Measurements from ENCODE around the gene INO80C. TPM values are rescaled to one million over a fixed set of nuclear protein-coding genes. Genes with fewer than 3 reads are reported as not detected.

Gene INO80C, protein sequence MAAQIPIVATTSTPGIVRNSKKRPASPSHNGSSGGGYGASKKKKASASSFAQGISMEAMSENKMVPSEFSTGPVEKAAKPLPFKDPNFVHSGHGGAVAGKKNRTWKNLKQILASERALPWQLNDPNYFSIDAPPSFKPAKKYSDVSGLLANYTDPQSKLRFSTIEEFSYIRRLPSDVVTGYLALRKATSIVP
- 15.3 TPM for total RNA-seq

- peak; percentile 95 to 96 (median 96) for DNase-seq (ENCODE audit: low read depth in 2 of 3, low spot score in 2 of 3)
Observed at GRCh38 chr18:35497370-35498197, at the start of gene INO80C. INO80C (minus strand) TSS chr18:35497960; CDS start chr18:35497874, 86 bp downstream.

GRCh38 chr18:35547008-35547605 lies 49.3 kb upstream of the INO80C start:
- no peak for DNase-seq (ENCODE audit: low read depth in 2 of 3, low spot score in 2 of 3)

GRCh38 chr18:35542356-35542755 lies 44.6 kb upstream of the INO80C start:
- no peak for DNase-seq (ENCODE audit: low read depth in 2 of 3, low spot score in 2 of 3)

GRCh38 chr18:35535297-35535696 lies 37.5 kb upstream of the INO80C start:
- DNase-seq (ENCODE audit: low read depth in 2 of 3, low spot score in 2 of 3), result no peak

DNA sequence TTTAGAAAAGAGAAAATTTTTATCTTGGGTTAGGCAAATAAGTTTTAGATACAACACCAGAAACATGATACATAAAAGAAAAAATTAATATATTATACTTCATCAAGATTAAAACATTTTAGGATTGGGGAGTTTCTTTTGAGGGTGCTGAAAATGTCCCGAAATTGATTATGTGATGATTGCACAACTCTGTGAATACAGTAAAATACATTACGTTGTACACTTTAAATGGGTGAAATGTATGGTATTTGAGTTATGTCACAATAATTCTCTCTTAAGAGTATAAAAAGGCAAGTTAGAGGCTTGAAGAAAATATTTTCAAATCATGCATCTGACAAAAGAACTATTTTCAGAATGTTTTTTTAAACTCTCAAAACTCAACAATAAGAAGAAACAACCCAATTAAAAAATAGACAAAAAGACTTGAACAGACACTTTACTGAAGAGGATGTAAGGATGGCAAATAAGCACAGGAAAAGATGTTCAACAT lies 36.2 kb upstream of the INO80C start:
- no peak for DNase-seq (ENCODE audit: low read depth in 2 of 3, low spot score in 2 of 3)

GRCh38 chr18:35528749-35529274 lies 31.1 kb upstream of the INO80C start:
- DNase-seq (ENCODE audit: low read depth in 2 of 3, low spot score in 2 of 3), result no peak

GRCh38 chr18:35526495-35527059 lies 28.8 kb upstream of the INO80C start:
- peak in 2 of 3 donors; percentile 11 to 28 for DNase-seq (ENCODE audit: low read depth in 2 of 3, low spot score in 2 of 3)

DNA sequence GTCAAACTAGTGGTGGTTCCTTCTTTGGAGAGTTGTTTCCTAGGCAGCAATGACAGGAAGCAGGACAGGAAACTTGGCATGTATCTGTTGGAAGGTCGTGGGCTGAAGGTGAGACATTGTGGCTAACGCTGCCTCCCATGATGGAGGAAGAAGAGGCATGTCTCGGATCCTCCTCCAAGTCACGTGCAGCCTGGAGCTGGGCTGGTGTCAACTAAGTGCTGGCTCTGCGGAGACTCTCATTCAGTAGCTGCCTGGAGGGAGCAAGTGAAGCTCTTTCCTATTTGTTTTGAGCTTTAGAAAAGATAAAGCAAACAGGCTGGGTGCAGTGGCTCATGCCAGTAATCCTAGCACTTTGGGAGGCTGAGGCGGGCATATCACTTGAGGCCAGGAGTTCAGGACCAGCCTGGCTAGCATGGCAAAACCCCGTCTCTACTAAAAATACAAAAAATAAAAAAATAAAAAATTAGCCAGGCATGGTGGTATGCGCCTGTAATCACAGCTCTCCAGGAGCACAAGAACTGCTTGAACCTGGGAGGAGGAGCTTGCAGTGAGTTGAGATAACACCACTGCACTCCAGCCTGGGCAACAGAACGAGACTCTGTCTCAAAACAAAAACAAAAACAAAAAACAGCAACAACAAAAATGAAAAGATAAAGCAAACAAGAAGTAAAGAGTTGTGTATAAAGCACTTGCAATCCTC lies 28.2 kb upstream of the INO80C start:
- DNase-seq (ENCODE audit: low read depth in 2 of 3, low spot score in 2 of 3), result no peak

- no peak for DNase-seq (ENCODE audit: low read depth in 2 of 3, low spot score in 2 of 3)
Observed at GRCh38 chr18:35524226-35524625, 26.5 kb upstream of the INO80C start.

DNA sequence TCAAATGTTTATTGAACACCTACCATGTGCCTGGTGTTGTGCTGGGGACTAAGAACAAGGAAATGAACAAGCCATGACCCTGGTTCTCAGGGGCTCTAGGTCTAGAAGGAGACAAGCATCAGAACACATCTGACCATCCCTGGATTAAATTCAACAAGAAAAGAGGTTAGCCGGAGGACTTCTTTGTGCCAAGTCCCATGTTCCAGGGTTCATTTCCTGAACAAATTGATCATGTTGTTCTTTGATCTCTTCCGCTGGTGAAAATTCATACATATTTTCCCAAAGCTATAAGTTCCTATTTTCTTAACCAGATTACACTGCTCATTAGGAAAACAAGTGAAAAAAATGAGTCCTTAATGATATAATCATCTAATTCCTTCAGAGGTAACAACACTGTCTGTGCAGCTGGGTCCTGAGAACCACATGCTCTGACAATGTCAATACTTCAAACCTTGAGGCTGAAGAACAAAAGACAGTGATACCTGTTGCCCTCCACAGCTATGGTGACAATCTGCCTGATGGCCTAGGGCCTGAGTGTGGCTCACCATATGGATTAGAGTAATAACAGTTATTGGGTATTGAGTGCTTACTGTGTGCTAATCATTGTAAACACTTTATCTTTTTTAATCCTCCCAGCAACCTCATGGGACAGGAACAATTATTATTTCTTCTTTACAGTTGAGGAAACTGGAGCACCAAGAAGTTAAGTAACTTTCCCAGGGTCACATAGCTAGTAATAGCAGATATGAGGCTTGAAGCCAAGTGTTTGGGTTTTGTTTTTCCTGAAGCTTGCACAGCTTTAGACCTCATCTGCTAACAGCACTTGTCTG lies 24.6 kb upstream of the INO80C start:
- DNase-seq (ENCODE audit: low read depth in 2 of 3, low spot score in 2 of 3), result no peak

GRCh38 chr18:35521133-35521532 lies 23.4 kb upstream of the INO80C start:
- DNase-seq (ENCODE audit: low read depth in 2 of 3, low spot score in 2 of 3), result no peak

DNA sequence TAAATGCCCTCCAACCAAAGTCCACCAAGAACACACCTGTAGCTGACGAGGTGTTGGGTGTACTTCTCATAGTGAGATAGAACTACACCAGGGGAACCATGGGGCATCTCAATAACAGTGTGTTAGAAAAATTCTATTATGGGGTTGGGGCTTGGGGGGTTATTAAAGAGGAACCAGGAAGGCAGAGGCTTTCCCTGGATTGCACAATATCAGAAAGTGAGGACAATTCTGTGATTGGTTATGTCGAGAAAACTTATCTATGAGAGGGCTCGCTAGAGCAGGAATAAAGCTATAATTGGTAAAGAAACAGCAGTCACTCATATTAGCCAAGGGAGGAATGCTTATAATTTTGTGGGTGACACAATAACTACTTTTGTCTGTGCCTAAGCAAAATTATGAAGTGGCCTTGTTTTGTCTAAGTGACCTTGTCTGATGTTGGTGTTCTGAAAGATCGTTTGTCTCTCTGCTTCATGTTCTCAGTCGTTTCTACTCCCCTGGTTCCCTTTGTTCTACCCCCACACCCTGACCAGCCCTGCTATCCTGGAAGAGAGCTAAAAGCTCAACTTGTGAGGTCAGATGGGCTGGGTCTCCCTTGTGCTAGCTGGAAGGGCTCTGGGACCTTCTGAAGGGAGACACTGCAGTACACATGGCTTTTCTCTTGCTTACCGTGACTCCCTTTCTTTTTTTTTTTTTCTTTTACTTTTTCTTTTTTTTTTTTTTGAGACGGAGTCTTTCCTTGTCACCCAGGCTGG lies 21.6 kb upstream of the INO80C start:
- DNase-seq (ENCODE audit: low read depth in 2 of 3, low spot score in 2 of 3), result no peak

DNA sequence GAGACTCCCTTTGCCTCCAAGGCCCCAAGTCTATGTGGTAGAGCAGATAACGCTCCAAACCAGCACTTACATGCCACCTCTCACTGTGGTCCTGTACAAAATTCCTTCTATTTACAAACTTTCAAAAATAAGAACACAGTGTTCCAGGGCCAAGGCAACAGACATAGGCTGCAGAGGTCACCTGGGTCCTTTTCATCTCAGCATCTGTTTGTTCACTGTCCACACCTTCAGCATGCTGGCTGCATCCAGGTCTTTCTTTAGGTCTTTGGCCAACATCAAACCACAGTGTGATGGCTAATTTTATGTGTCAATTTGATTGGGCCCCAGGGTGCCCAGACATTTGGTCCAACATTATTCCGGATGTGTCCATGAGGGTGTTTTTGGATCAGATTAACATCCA lies 20.0 kb upstream of the INO80C start:
- DNase-seq (ENCODE audit: low read depth in 2 of 3, low spot score in 2 of 3), result no peak

DNA sequence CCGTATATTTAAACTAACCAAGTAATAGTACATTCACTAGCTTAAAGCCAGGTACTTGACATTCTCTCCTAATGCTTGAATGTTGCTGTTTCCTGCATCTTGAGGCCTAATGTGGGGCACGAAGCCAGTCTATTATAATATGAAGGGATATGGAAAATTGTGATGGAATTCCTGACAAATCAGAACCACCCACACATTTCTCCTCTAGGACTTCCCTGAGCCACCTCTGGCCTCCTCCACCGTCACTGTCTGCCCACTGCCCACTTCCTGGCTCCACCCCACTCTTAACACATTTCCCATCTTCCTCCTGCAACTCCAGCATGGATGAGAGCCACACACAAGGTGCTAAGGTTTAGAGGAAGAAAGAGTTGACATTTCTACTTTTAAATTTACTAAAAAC lies 19.0 kb upstream of the INO80C start:
- no peak for DNase-seq (ENCODE audit: low read depth in 2 of 3, low spot score in 2 of 3)

DNA sequence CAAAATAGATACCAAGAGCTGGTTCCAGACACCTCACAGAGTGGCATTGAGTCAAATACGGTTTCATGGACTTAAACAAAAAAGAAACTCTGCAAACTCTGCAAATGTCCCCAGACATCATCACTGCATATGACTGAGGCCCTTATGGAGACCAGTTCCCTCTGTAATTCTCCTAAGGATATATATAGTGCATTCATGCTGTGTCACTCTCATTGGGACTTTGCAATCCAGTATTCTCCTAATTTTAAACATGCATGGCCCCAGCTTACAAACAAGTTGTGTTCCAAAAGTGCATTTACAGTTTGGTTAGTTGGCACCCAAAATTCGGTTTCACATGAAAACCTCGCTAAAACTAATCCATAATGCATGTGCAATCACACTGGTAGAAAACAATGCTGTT lies 18.6 kb upstream of the INO80C start:
- DNase-seq (ENCODE audit: low read depth in 2 of 3, low spot score in 2 of 3), result no peak

GRCh38 chr18:35515460-35516130 lies 17.8 kb upstream of the INO80C start:
- DNase-seq (ENCODE audit: low read depth in 2 of 3, low spot score in 2 of 3), result no peak

DNA sequence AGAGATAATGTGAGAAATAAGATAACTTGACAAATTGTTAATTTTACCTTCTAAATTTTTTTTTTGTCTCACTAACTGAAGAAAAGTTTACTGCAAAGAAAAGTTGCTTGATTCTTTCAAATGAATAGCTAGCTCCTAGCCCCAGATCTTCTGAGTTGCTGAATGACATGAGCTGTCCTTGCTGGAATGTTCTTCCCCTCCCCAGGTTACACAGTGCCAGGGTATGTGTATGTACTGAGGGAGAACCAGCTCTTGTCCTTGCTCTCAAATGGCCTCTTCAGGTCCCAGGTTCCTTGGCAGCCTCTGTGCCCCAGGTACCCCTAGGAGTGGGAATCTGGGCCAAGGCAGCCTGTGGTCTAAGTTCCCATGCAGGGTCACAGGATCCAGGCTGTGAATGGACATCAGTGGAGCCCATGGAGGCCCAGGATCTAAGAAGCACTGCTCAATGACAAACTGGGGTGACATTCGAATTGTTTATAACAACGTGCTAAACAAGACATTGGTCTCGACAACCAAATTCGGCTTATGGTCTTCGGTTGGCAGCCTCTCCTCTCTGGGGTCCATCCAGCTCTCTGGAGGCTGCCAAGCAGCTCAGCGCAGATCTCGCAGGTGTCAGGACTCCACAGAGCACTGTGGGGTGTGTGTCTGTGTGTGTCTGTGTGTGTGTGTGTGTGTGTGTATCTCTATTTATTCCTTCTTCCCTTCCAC lies 17.1 kb upstream of the INO80C start:
- no peak for DNase-seq (ENCODE audit: low read depth in 2 of 3, low spot score in 2 of 3)

GRCh38 chr18:35514283-35514682 lies 16.5 kb upstream of the INO80C start:
- DNase-seq (ENCODE audit: low read depth in 2 of 3, low spot score in 2 of 3), result no peak
